ENCODE results near the gene NME7.

- TF ChIP-seq POLR2A (IDR thresholded peaks at IDR 0.05), result no peak
- TF ChIP-seq, protein P1, sequence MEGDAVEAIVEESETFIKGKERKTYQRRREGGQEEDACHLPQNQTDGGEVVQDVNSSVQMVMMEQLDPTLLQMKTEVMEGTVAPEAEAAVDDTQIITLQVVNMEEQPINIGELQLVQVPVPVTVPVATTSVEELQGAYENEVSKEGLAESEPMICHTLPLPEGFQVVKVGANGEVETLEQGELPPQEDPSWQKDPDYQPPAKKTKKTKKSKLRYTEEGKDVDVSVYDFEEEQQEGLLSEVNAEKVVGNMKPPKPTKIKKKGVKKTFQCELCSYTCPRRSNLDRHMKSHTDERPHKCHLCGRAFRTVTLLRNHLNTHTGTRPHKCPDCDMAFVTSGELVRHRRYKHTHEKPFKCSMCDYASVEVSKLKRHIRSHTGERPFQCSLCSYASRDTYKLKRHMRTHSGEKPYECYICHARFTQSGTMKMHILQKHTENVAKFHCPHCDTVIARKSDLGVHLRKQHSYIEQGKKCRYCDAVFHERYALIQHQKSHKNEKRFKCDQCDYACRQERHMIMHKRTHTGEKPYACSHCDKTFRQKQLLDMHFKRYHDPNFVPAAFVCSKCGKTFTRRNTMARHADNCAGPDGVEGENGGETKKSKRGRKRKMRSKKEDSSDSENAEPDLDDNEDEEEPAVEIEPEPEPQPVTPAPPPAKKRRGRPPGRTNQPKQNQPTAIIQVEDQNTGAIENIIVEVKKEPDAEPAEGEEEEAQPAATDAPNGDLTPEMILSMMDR (IDR thresholded peaks at IDR 0.05), result no peak
These were observed 171.0 kb downstream of the NME7 start for GRCh38 chr1:169196581-169196980.
